CD4-positive, alpha-beta T cell (primary cell): Measurements from ENCODE around the gene ABTB1. TPM values are rescaled to one million over a fixed set of nuclear protein-coding genes. Genes with fewer than 3 reads are reported as not detected.
A peak's percentile ranks its signal among the peaks of the same experiment; 100 is the strongest.

Source experiments
- ATAC-seq: fragments of 200-7000 bp; cut with Tn5 transposase; one replicate; pipeline ENCODE4 v1.10.0; 2022; ENCODE audit warnings: mild to moderate bottlenecking; ENCODE audit not compliant: poor library complexity
- CTCF ChIA-PET: fragments of 350-600 bp; sonication (Branson Sonifier 250); formaldehyde crosslinking; loops from one replicate; lab custom pipeline; 2021; ENCODE audit warnings: antibody characterized with exemption, inconsistent platforms; lab: Charles Lee
- POLR2A ChIA-PET: fragments of 350-600 bp; sonication (Branson Sonifier 250); formaldehyde crosslinking; loops from one replicate; lab custom pipeline; 2021; ENCODE audit warnings: antibody characterized with exemption, inconsistent platforms; lab: Charles Lee
- DNase-seq, 14 experiments: peaks; one replicate each; pipeline ENCODE4 v3.0.0-alpha.2; 2013 to 2020; ENCODE audit warnings: mixed read lengths in 2 of 14
- H3K27ac ChIP-seq, 2 donors: one replicate each; pipeline versions ENCODE4 v1.5.1 to v1.7.0; 2013; ENCODE audit warnings: low read length in 2 of 2, low read depth in 1 of 2, mild to moderate bottlenecking in 1 of 2
- H3K27me3 ChIP-seq, 2 experiments: 1 replicate in 1 of 2; 2 replicates in 1 of 2; pipeline versions ENCODE4 v1.6.1 to v1.7.0; 2013; ENCODE audit warnings: low read length in 2 of 2, control low read depth in 1 of 2, mild to moderate bottlenecking in 1 of 2, moderate library complexity in 1 of 2; ENCODE audit not compliant: insufficient read depth in 2 of 2, control insufficient read depth in 1 of 2
- H3K36me3 ChIP-seq: one replicate; pipeline ENCODE4 v1.6.1; 2013; ENCODE audit warnings: low read length, control low read depth; ENCODE audit not compliant: insufficient read depth
- H3K4me1 ChIP-seq: one replicate; pipeline ENCODE4 v1.6.1; 2013; ENCODE audit warnings: low read length, control low read depth; ENCODE audit not compliant: insufficient read depth
- H3K4me3 ChIP-seq: one replicate; pipeline ENCODE4 v1.5.1; 2013; ENCODE audit warnings: mild to moderate bottlenecking, low read length, moderate library complexity
- H3K9me3 ChIP-seq, 2 experiments: 1 replicate in 1 of 2; 2 replicates in 1 of 2; pipeline versions ENCODE4 v1.6.1 to v1.7.0; 2013; ENCODE audit warnings: low read length in 2 of 2, mild to moderate bottlenecking in 2 of 2, control low read depth in 1 of 2, moderate library complexity in 1 of 2; ENCODE audit not compliant: control insufficient read depth in 1 of 2, insufficient read depth in 1 of 2
- H3K27ac Mint-ChIP-seq: one replicate; pipeline ENCODE4 v1.8.0; 2020; ENCODE audit warnings: mixed read lengths
- H3K27me3 Mint-ChIP-seq: one replicate; pipeline ENCODE4 v1.8.0; 2021; ENCODE audit warnings: mixed read lengths
- H3K36me3 Mint-ChIP-seq: one replicate; pipeline ENCODE4 v1.8.0; 2021; ENCODE audit warnings: low read depth, mixed read lengths
- H3K4me1 Mint-ChIP-seq: one replicate; pipeline ENCODE4 v1.8.0; 2021; ENCODE audit warnings: low read depth, mixed read lengths
- H3K4me3 Mint-ChIP-seq: one replicate; pipeline ENCODE4 v1.8.0; 2020; ENCODE audit warnings: mild to moderate bottlenecking, mixed read lengths
- H3K9me3 Mint-ChIP-seq: one replicate; pipeline ENCODE4 v1.8.0; 2020; ENCODE audit warnings: mixed read lengths
- CTCF ChIP-seq: fragments of 200-600 bp; IDR thresholded peaks from one replicate; pipeline ENCODE4 v1.8.0; 2022; ENCODE audit warnings: antibody characterized with exemption, mild to moderate bottlenecking
- intact Hi-C, 2 experiments: fragments of 100-400 bp; cut with DNase I in 1 of 2; cut with micrococcal nuclease in 1 of 2; formaldehyde crosslinking; loops; one replicate each; pipeline versions ENCODE4 v1.15.1 to v1.9.0; 2023 to 2025; cut with DNase I, micrococcal nuclease
- total RNA-seq, 174 experiments: library from RNA in 2 of 174; stranded (reverse) in 2 of 174; gene quantifications; one replicate each; pipeline ENCODE4 v1.2.3 and lab custom pipeline; 2021 to 2026

The ABTB1 gene
- total RNA-seq, 2 experiments from 2014 or later = 116 to 118 TPM

- Histone ChIP-seq H3K4me3 (no peak overlapping the region), H3K36me3 (peaks cover 22% of the 10 kb centered on the region), H3K27ac (no peak overlapping the region), H3K27me3 (no peaks in the 10 kb centered on the region), H3K9me3 (no peaks in the 10 kb centered on the region), H3K4me1 (peaks cover 15% of the 10 kb centered on the region)
- no peaks in the 10 kb centered on the region for H3K27me3 Mint-ChIP-seq
- peaks cover 17% of the 10 kb centered on the region for H3K4me1 Mint-ChIP-seq
- no peaks in the 10 kb centered on the region for H3K9me3 Mint-ChIP-seq
- no peak for TF ChIP-seq CTCF
- POLR2A ChIA-PET = interaction anchor here (2.9 kb wide), 1 partner anchor 9 kb away, joined by 18 read pairs; the partner anchor contains the start of gene ABTB1
- intact Hi-C loops = no loop called here
- no peak overlapping the region for H3K4me3 Mint-ChIP-seq
- peak in 2 of 14 experiments; percentile 6 to 27 for DNase-seq
- H3K36me3 Mint-ChIP-seq = peaks cover 18% of the 10 kb centered on the region
- no peak overlapping the region for H3K27ac Mint-ChIP-seq
- CTCF ChIA-PET = interaction anchor here (1.3 kb wide), 1 partner anchor 108 kb away, joined by 3 read pairs; no protein-coding TSS in a partner anchor
- ATAC-seq = no peak
These were observed 9.8 kb downstream of the ABTB1 start for GRCh38 chr3:127682561-127682960.

- Histone ChIP-seq H3K36me3 (no peaks in the 10 kb centered on the region), H3K9me3 (no peaks in the 10 kb centered on the region), H3K27me3 (no peaks in the 10 kb centered on the region), H3K4me1 (peaks cover 7% of the 10 kb centered on the region), H3K27ac (no peak overlapping the region), H3K4me3 (no peak overlapping the region)
- TF ChIP-seq CTCF = no peak
- DNase-seq (peak in 1 of 14 experiments; percentile 19), ATAC-seq (no peak)
- no peaks in the 10 kb centered on the region for H3K36me3 Mint-ChIP-seq
- H3K27ac Mint-ChIP-seq = no peak overlapping the region
- POLR2A ChIA-PET = interaction anchor here (1.0 to 2.9 kb wide), 2 partner anchors 12 to 23 kb away, joined by 3 to 18 read pairs; partner anchors contain the start of gene ABTB1
- H3K4me1 Mint-ChIP-seq = peaks cover 14% of the 10 kb centered on the region
- H3K27me3 Mint-ChIP-seq = no peaks in the 10 kb centered on the region
- H3K4me3 Mint-ChIP-seq = no peak overlapping the region
- no peaks in the 10 kb centered on the region for H3K9me3 Mint-ChIP-seq
- intact Hi-C loops = no loop called here
- CTCF ChIA-PET = no interaction called here
These were observed 12.3 kb downstream of the ABTB1 start for GRCh38 chr3:127684871-127685707.

GRCh38 chr3:127685708-127686511, 13.2 kb downstream of the ABTB1 start:
- H3K36me3 ChIP-seq = no peaks in the 10 kb centered on the region
- H3K9me3 ChIP-seq = no peaks in the 10 kb centered on the region
- no peaks in the 10 kb centered on the region for H3K27me3 ChIP-seq
- no peak overlapping the region for H3K27ac Mint-ChIP-seq
- ATAC-seq (no peak), DNase-seq (no peak)
- H3K27me3 Mint-ChIP-seq = no peaks in the 10 kb centered on the region
- no peaks in the 10 kb centered on the region for H3K36me3 Mint-ChIP-seq
- H3K4me1 Mint-ChIP-seq = peaks cover 14% of the 10 kb centered on the region
- CTCF ChIA-PET = no interaction called here
- H3K4me1 ChIP-seq = peaks cover 7% of the 10 kb centered on the region
- intact Hi-C loops = no loop called here
- no peaks in the 10 kb centered on the region for H3K9me3 Mint-ChIP-seq
- H3K4me3 Mint-ChIP-seq = no peak overlapping the region
- H3K4me3 ChIP-seq = no peak overlapping the region
- no peak overlapping the region for H3K27ac ChIP-seq
- POLR2A ChIA-PET = no interaction called here
- no peak for TF ChIP-seq CTCF
